ENCODE results near the gene VSX1.

Gene VSX1

DNA sequence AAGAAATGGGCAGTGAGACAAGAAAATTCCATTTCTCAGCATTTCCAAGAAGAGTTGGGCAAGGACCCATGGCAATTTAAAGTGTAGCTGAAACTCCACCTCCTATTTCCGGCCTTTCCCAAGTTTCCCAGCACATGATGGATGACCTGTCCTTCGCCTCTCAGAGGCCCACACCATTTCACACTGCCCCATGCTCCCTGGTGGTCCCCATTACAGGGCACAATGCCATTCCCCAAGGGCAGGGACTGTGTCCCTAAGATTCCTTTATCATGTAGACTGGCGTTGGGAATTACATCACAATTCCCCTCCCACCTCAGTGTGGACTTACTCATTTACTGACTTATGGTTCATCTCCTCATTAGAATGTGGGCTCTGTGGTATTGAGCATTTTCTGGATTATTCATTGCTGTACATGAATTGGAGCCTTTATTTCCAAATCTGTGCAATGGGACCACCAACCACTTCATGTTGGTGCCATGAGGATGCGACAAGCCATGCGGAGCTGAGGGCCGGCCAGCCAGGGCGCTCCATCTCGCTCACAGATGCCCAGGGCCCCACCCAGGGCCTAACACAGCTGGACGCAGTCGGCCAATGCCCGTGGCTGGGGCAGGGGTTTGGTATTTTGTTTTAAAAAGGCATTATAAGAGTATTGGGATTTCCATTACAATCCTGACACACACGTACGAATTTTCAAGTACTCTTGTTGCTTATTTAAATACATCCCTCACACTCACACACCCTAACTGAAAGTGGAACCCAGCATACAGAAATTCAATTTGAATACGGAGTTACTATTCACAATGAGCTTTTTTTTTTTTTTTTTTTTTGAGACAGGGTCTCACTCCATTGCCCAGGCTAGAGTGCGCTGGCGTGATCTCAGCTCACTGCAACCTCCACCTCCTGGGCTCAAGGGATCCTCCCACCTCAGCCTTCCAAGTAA, 29.4 kb downstream of the VSX1 start:
- DNase-seq, result no peak

DNA sequence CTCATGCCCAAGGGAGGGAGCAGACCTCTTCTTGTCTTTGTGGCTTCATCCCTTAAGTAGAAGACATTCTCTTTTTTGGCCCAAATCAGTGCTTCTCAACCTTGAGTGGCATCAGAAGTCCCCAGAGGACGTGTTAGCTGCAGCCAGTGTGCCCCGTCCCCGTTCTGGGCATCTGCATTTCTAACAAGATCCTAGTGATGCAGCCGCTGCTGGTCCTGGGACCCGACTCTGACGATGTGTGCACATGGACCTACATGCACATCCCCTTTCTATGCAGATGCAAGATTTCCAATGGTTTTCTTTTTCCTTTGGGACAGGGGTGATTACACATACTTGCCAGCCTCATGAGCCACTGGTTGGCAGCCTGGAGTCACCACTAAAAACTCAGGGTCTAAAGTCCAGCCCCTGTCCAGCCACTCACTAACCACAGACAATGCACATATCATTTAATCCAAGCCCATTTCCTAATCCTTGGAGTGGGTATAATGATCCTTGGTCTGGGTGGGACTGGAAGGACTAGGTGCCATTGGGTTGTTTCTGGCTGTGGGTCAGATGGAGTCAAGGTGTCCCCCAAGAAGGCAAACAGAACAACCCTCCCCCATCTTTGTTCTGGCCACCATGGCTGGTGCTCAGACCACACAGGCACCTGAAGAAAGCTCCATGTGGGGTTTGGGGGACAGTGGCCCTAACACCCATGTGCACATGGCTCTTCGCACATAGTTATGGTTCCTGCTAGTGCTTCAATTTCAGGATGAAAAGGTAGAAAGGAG, 30.4 kb downstream of the VSX1 start:
- no peak for DNase-seq

DNA sequence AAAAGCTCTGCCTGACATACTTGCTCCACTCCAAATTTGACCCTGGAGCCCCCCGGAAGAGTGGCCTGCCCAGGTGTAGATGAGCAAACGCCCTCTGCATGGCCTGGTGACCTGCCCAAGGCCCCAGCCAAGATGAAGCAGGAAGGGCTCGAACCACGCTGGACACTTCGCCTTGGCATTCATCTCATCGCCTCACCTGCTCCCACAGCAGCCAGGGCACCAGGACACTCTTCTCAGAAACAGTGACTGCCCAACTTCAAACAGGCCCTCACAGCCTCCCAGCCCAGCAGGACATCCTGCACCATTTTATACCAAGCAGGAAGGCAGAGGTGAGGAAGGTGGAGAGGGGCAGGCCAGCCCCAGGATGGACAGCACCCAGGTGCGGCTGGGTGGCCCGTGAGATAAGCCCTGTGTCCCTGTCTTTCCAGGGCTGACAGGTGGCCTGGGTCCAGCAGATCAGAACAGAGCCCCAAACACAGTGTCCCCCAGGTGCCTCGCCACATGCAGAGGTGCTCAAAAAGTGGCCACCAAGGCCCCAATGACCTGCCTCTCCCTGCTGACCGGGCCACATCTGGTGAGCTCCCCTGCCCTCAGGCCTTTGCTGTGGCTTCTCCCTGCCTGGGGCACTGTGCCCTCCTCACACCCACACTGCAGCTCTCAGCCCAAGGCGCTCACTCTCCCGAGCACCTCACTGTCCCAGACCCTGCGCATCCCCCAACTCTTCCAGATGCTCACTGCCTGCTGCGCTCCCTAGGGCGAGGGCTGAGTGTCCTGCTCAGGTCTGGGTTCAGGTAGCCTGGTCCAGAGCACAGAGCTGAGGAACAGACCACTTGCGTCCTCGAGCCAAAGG, 31.2 kb downstream of the VSX1 start:
- no peak for DNase-seq

DNA sequence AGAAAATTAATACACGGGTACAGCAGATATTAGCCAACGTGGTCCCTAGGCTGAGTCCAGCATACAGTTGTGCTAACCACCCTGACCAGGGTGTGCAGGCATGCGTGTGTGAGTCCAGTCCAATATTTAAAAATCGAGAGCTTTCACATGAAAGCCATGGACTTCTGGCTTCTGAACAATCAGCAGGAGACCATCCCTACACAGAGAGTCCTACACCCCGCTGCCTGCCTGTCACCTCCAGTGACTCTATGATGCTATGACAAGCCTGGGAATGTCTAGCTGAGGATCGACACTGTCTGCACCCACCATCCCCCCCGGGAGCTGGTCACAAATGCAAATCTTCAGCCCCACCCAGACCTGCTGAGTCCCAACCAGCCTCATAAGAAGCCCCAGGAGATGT, 31.9 kb downstream of the VSX1 start:
- no peak for DNase-seq

DNA sequence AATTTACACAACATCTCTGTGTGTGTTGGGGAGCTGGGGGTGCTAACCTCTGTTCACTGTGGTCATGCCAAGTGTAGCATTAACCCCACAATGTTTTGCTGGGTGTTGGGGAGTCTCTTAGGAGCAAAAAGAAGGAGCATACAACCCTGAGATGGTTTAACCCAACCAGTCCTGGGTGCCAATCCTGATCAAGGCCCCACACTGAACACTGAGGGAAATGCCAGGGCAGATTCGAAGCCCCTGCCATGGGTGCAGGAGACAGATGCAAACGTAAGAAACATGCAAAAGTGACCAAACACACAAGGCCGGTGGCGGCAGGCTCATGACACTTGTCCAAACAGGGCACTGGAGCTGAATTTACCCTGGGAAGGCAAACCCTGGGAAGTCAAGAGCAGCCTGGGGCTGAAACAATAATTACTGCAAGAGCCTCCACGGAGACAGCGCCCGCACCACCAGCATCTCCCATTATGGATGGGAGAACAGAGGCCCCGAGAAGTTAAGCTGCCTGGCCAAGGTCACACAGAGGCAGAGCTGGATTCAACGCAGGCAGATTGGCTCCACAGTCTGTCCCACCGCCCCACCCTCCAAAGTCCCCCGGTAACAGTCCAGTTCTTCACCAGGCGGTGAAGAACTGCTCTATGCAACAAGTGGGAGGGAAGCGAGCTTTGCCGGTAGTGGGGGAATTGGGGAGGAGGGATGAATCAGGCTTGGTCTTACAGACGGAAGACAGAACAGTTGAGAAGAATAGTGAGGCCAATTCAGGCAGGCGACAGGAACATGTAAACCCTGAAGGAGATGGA, 32.5 kb downstream of the VSX1 start:
- no peak for DNase-seq

DNA sequence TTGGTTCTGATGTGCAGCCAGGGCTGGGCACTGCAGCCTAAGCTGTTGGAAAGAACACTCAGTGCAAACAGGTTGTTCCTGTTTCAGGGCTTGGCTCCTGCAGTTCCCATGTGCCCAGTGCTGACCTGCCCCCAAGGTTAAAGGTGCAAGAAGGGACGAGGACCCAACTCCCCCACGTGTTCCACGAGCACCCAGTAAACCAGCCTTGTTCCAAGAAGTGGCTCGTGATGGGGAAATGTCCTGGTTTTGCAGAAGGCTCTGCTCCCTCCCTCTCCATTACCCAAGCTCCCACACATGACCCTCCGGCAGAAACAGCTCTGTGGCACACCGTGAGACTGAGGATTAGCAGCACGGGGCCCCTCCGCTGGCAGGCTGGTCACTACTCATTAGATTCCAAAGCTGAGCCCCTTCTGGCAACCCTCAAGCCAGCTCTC, 33.4 kb downstream of the VSX1 start:
- DNase-seq, result no peak

DNA sequence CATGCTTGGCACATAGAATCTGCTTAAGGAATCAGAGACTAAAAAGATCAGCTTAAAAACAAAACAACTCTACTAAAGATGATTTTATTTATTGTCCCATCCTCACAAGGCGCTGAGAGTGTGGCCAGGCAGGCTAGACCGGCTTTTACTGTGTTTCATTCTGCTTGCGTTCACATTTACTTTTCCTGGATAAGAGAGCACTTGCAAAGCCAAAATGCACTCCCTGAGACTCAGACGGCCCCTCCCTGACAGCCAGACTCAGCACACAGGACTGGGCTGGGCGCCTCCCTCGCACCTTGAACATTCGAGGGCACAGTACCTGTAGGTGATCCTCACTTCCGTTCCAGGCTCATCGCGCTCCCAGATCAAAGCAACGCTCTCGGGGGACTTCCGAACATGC, 34.2 kb downstream of the VSX1 start:
- DNase-seq, result no peak

DNA sequence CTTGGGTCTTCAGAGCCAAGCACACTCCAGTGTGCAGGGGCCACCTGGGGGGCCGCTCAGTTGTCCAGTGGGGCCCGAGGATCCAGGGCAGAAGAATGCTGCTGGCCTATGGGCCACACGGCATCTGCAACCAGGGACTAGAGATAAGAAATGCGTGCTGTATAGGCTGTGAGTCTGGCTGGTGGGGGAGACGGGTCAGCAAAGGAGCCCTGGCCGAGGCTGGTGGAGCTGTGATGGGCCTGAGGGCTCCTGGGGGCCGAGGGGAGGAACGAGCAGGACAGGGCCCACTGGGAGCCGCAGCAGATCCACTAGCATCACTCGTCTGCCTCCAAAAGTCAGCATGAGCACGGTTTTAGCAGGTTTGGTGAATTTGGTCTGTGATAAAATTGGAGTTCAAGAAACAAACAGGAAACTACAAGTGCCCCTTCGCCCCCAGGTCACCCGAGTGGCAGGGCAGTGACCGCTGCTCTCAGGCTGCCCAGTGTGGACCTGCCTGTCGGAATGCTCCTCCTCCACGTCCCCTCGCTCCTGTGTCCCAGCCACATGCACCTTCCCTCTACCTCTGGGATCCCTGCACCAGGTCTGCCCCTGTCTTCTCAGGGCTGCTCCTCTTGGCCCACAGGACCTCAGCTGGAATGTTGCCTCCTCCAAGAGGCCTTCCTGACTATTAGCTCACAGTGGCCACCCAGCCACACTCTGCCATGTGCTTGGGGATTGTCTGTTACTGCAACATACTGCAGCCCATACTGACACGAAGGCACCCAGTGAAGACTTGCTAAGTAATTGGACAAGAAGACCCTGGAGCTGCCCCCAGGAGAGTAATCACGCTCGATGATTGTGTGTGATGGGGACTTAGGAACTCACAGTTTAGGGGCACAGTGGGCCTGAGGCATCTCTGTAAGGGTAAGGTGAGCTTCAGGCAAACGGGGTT, 34.9 kb downstream of the VSX1 start:
- DNase-seq, result no peak

DNA sequence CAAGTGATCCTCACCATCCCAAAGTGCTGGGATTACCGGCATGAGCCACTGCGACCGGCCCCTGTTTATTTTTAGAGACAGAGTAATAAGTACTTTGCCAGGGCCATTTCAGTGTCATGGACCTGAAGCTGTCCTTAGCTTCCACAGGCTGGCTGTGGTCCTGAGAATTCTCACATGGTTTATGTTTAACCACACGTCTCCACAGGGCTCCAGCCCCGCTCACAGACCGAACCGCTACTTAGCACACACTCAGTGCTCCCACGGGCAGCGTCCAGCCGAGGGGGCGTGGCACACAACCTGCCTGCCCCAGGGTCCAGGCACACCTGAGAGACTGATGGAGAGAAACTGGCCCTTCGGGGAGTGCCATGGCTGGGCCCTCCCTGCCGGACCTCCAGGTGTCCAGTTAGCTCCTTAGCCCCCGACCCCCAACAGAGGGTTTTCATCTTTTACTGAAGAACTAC, 35.7 kb downstream of the VSX1 start:
- DNase-seq, result no peak

DNA sequence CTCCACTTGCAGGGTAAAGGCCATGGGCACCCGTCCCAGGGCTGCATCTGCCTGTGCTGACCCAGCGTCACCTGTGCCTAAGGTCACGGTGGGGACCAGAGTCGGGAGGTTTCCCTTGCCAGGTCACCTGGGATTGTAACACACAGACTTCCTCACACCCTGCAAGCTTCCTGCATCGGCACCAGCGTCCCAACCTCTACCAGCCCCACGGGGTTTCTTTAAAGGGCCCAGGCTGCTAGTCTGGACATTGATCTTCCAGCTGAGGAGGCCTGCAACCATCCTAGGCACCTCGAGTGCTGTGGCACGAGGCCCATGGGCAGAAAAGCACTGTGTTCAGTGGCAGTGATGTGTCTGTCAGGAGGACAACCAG, 36.6 kb downstream of the VSX1 start:
- DNase-seq, result no peak

DNA sequence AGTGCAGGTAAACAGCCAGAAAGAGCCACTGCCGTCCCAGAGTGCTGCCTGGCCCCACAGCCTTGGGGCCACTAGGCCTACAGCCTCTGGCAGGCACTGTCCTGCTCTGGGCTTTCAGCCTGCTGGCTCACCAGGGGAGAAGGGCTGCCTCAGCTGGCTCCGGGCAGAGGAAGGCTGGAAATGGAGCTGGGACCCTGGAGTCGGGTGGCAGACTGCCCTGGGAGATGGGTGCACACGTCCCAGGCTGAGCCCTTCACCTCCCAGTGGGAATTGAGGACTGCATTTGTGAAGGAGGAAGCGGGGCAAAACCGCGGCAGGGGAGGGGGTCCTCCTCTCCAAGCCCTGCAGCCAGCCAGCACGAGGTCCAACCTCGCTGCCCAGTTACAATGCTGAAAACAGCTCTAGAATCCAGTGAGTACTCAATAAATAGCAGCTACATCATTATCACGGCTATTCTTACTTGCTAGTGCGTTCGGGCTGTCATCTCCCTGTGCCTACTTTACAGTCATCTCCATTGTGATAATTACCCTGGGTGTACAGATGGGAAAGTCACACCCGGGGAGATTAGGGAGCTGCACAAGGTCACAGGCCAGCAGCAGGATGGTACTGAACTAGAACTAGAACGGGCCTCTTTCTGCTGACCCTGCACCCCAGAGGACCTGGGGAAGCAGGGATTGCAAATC, 37.1 kb downstream of the VSX1 start:
- DNase-seq, result no peak

DNA sequence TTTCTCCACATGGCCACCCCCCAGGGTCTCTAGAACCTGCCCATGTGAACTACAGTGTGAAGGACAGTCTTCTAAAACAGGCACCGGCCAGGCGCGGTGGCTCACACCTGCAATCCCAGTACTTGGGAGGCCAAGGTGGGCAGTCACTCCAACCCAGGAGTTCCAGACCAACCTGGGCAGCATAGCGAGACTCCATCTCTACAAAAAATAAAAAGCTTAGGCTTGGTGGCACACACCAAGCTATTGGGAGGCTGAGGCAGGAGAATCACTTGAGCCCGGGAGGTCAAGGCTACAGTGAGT, 37.7 kb downstream of the VSX1 start:
- DNase-seq, result no peak

DNA sequence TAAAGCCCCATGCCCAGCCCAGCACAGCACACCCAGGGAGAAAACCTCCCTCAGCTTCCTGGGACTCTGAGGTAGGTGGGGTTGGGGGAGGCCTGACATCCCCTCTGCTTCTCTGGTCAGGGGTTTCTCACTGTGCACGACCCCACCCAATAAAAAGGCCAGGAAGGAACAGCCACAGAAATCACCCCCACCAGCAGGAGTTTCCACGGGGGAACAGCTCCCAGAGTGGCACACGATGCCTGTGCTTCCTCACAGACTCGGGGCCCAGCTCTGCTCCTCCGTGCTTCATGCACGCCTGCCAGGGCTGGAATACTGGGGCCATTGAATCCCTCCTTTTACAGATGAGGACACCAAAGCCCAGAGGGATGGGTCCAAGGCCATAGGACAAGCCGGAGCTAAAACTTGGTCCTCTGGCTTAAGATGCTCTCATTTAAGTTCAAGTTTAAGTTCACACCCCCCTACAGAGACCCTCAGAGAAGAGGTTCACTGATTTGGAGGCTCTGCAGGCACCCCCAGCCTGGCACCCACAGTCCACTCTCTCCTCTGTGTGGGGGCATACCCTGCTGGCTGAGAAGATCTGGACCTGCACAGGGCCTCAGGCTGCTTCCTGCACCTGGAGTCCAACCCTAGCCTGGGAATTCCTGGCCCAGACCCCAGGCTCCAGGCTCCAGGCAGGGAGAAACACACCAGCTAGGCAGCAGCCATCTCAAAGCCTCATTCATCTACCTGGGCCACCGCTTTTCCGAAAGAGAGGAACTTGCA, 38.3 kb downstream of the VSX1 start:
- DNase-seq, result no peak

DNA sequence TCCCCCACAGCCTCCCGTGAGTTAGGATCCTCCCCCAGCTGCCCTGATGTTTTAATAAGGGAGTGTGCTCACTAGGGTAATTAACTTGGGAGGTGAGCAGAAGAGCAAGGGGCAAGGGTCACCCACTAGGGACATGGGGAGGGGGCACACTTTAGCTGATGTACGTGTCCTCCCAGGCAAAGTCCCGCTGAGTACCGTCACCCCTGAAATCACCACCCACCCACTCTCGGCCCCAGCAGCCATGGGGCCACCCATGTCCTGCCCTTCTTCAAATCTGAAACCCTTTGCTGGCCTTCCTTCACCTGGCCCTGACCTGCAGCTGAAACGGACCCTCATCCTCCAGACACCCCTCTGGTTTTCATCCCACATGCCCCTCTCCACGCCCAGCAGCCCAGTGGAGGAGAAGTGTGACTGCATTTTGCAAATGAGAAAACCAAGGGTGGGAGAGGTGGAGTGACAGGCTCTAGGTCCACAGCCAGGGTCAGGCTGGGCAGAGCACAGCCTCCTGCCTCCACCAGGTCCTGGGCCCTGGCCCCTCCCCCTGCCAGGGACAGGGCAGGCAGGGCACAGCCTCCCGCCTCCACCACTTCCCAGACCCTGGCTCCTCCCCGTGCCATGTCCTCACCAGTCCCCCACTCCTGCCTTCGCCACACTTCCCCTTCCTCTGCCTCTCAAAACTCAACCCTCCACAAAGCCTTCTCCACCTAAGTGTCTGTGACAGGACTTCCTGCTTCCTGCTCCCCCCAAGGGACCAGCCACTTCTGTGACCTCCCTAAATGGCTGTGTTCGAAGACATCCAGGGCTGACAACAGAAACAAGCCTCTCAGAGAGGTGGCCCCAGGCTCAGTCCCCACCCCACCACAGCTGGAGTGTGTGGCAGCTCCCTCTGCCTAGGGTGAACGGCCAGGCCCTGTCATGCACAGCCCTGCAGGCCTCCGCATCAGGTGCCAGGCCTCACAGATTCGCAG, 39.1 kb downstream of the VSX1 start:
- DNase-seq, result peak; percentile 76 to 88

DNA sequence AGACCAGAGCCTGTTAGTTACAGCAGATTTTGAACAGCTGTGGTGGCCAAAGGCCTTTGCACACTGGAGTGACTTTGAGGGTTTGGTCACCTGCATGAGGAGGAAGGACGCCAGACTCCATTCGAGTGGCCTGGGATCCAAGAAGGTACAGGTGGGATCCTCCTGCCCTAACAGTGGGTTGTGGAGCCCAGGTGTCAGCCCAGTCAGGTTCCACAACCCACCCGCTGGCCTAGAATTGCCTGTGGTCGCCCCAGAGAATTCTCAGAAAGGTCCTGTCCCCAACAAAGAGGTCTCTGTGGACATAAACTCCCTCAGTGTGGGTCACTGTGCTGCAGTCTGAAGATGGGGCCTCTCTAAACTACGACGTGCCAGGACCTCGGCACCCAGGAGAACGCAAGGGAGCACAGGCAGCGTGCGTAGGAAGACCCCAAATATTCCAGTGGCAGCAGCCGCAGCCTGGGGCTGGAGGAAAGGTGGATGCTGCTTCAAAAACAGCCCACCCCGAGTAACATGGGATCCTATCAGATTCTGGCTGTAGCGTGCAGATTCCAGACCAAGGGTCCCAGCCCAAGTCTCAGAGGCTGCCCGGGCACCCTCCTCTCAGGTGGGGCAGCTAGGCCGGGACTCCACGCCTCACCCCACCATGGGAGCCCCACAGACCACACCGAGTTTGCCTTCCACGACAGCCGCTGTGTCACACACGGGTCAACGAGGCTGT, 40.0 kb downstream of the VSX1 start:
- DNase-seq, result no peak

DNA sequence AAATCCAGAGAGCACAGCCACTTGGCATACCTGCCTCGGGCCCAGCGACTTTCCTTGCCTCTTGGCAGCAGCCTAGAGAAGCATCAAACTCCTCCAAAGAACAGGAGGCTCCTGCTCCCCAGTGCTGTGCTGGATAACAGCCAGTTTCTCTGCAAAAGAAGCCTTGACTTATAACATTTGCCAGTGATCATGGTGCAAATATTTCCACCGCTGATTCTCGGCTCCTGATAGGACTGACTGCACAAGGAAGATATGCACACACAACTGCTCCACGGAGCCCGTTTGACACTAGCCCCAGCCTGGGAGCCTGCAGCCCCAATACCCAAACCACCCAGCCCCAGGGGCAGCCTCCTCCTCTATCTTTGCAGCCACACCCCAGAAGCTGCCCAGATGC, 41.5 kb downstream of the VSX1 start:
- no peak for DNase-seq

DNA sequence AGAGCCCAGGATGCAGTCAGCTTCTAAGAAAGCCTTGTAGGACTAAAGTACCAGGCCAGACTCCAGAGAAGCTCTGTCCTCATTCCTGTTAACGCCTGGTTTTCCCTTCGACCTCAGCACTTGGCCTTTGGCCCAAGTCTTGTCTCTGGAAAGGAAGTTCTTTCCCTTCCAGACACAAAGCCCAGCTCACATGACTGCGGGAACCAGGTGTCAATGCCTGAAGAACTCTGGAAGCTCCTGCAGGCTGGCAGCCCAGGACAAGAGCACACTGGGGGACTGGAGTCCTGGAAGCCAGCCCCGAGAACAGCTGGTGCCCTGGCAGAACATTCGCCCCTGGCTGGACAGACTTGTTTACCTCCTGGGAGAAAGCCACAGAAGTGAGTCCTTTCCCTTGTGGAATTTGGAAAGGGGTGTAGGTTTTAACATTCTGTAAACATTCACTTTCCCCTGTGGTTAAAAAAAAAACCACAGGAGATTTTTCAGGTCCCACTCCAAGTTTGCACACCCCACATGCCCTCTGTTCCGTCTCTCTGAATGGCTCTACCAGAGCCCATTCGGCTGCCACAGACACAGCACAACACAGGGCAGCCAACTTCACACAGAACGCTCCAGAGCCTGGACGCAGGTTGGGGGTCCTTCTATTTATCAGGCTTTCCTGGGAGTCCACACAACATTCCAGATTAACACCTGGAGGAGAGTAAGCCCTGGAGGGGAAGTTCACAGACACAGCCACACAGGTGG, 42.1 kb downstream of the VSX1 start:
- no peak for DNase-seq
